IMR-90 (cell line): ENCODE data around the gene DLG4. TPM values are rescaled to one million over a fixed set of nuclear protein-coding genes. Genes with fewer than 3 reads are reported as not detected.

Experiments used
- ATAC-seq: fragments of 200-7000 bp; cut with Tn5 transposase; 2 replicates; pipeline ENCODE4 v1.9.1; 2020; ENCODE audit warnings: low read depth, mild to moderate bottlenecking, moderate library complexity
- BruUV-seq: library from RNA; stranded (reverse); fragments of 400-500 nt; replicated peaks from 2 replicates; lab custom pipeline; 2021; lab: Mats Ljungman, UMichigan
- CTCF ChIA-PET: fragments of 300-600 bp; formaldehyde crosslinking; extraction: SDS; loops from one replicate; lab custom pipeline; 2021; ENCODE audit warnings: antibody characterized with exemption; lab: Yijun Ruan, JAX
- POLR2A ChIA-PET: fragments of 300-600 bp; sonication (Branson Sonifier 250); formaldehyde crosslinking; loops from one replicate; lab custom pipeline; 2022; ENCODE audit warnings: antibody characterized with exemption; ENCODE audit not compliant: unreplicated experiment; lab: Charles Lee
- DNase-seq: peaks from one replicate; pipeline ENCODE4 v3.0.0; 2013
- H2AFZ ChIP-seq: replicated peaks from 2 replicates; pipeline ENCODE3; 2013; ENCODE audit warnings: low read length, mild to moderate bottlenecking; ENCODE audit not compliant: poor library complexity
- H2AK5ac ChIP-seq: 2 replicates; pipeline ENCODE4 v1.6.1; 2013; ENCODE audit warnings: low read depth, low read length, inconsistent platforms
- H2AK9ac ChIP-seq: replicated peaks from 2 replicates; pipeline ENCODE3; 2013; ENCODE audit warnings: mild to moderate bottlenecking, low read depth, low read length, moderate library complexity; ENCODE audit not compliant: poor library complexity
- H2BK120ac ChIP-seq: 2 replicates; pipeline ENCODE4 v1.6.1; 2013; ENCODE audit warnings: low read depth, low read length, inconsistent platforms
- H2BK15ac ChIP-seq: 3 replicates; pipeline ENCODE4 v1.6.1; 2013; ENCODE audit warnings: low read depth, low read length, inconsistent platforms
- H2BK20ac ChIP-seq: 2 replicates; pipeline ENCODE4 v1.6.1; 2013; ENCODE audit warnings: low read depth, mild to moderate bottlenecking, inconsistent platforms, low read length, moderate library complexity
- H2BK5ac ChIP-seq: 2 replicates; pipeline ENCODE4 v1.6.1; 2013; ENCODE audit warnings: mild to moderate bottlenecking, low read depth, low read length, inconsistent platforms; ENCODE audit not compliant: poor library complexity, severe bottlenecking
- H3K14ac ChIP-seq: replicated peaks from 2 replicates; pipeline ENCODE4 v1.6.1; 2013; ENCODE audit warnings: low read depth, low read length, inconsistent platforms
- H3K18ac ChIP-seq: 2 replicates; pipeline ENCODE4 v1.6.1; 2013; ENCODE audit warnings: low read depth, low read length, control low read depth
- H3K23ac ChIP-seq: 2 replicates; pipeline ENCODE4 v1.6.1; 2013; ENCODE audit warnings: low read depth, low read length, inconsistent platforms
- H3K27ac ChIP-seq: 2 replicates; pipeline ENCODE4 v1.5.1; 2013; ENCODE audit warnings: mild to moderate bottlenecking, control low read depth, low read length; ENCODE audit not compliant: insufficient read depth
- H3K27me3 ChIP-seq: 2 replicates; pipeline ENCODE4 v1.6.1; 2013; ENCODE audit warnings: low read length; ENCODE audit not compliant: control insufficient read depth, insufficient read depth
- H3K36me3 ChIP-seq: 2 replicates; pipeline ENCODE4 v1.6.1; 2013; ENCODE audit warnings: low read length, mixed read lengths; ENCODE audit not compliant: control insufficient read depth, insufficient read depth
- H3K4ac ChIP-seq: 2 replicates; pipeline ENCODE4 v1.6.1; 2013; ENCODE audit warnings: low read depth, low read length, inconsistent platforms
- H3K4me1 ChIP-seq: 2 replicates; pipeline ENCODE4 v1.6.1; 2013; ENCODE audit warnings: low read length, mixed read lengths; ENCODE audit not compliant: control insufficient read depth, insufficient read depth
- H3K4me2 ChIP-seq: 2 replicates; pipeline ENCODE4 v1.6.1; 2013; ENCODE audit warnings: low read depth, mild to moderate bottlenecking, control low read depth, low read length, moderate library complexity
- H3K4me3 ChIP-seq: 2 replicates; pipeline ENCODE4 v1.5.1; 2013; ENCODE audit warnings: low read depth, mild to moderate bottlenecking, control low read depth, low read length, moderate library complexity; ENCODE audit not compliant: insufficient read depth
- H3K56ac ChIP-seq: 2 replicates; pipeline ENCODE4 v1.6.1; 2013; ENCODE audit warnings: low read length, inconsistent platforms; ENCODE audit not compliant: insufficient read depth; ENCODE audit errors: extremely low read depth
- H3K79me1 ChIP-seq, 2 experiments: 2 replicates each; pipeline ENCODE4 v1.6.1; 2013; ENCODE audit warnings: low read length in 2 of 2, inconsistent platforms in 1 of 2, low read depth in 1 of 2
- H3K9ac ChIP-seq: 2 replicates; pipeline ENCODE4 v1.6.1; 2013; ENCODE audit warnings: low read depth, low read length, control low read depth
- H3K9me1 ChIP-seq: 2 replicates; pipeline ENCODE4 v1.6.1; 2013; ENCODE audit warnings: low read length, inconsistent platforms; ENCODE audit not compliant: insufficient read depth
- H3K9me3 ChIP-seq: 2 replicates; pipeline ENCODE4 v1.6.1; 2013; ENCODE audit warnings: low read length; ENCODE audit not compliant: control insufficient read depth, insufficient read depth
- H4K20me1 ChIP-seq: 2 replicates; pipeline ENCODE4 v1.6.1; 2013; ENCODE audit warnings: low read length, inconsistent platforms; ENCODE audit not compliant: insufficient read depth
- H4K5ac ChIP-seq: 2 replicates; pipeline ENCODE4 v1.6.1; 2013; ENCODE audit warnings: mild to moderate bottlenecking, low read depth, low read length, control low read depth
- H4K8ac ChIP-seq, 2 experiments: 2 replicates each; pipeline ENCODE4 v1.6.1; 2013; ENCODE audit warnings: low read depth in 2 of 2, low read length in 2 of 2, control low read depth in 1 of 2, inconsistent platforms in 1 of 2
- H4K91ac ChIP-seq: 2 replicates; pipeline ENCODE4 v1.6.1; 2013; ENCODE audit warnings: low read depth, low read length, inconsistent platforms; ENCODE audit not compliant: insufficient read depth
- BHLHE40 ChIP-seq: fragments of 150-350 bp; IDR thresholded peaks from 2 replicates; pipeline ENCODE4 v1.6.1; 2016; ENCODE audit warnings: mild to moderate bottlenecking, low read depth, low read length
- CEBPB ChIP-seq: IDR thresholded peaks from 2 replicates; pipeline ENCODE4 v1.6.1; 2012; ENCODE audit warnings: low read depth, low read length, improper control_type of control experiment
- CHD1 ChIP-seq: IDR thresholded peaks from 2 replicates; pipeline ENCODE4 v1.6.1; 2012; ENCODE audit warnings: low read depth, low read length, improper control_type of control experiment
- CTCF ChIP-seq: conservative IDR thresholded peaks from 2 replicates; pipeline ENCODE4 v1.5.1; 2012; ENCODE audit warnings: mild to moderate bottlenecking, low read depth, low read length, improper control_type of control experiment
- ELK1 ChIP-seq: fragments of 150-350 bp; IDR thresholded peaks from 2 replicates; pipeline ENCODE4 v1.6.1; 2016; ENCODE audit warnings: low read depth, mild to moderate bottlenecking, low read length, moderate library complexity, borderline replicate concordance
- MAZ ChIP-seq: IDR thresholded peaks from 2 replicates; pipeline ENCODE4 v1.6.1; 2012; ENCODE audit warnings: low read depth, mild to moderate bottlenecking, low read length, improper control_type of control experiment, moderate library complexity, borderline replicate concordance
- MXI1 ChIP-seq: IDR thresholded peaks from 2 replicates; pipeline ENCODE4 v1.6.1; 2012; ENCODE audit warnings: low read depth, mild to moderate bottlenecking, low read length, moderate library complexity, borderline replicate concordance
- NFE2L2 ChIP-seq: fragments of 150-350 bp; IDR thresholded peaks from 2 replicates; pipeline ENCODE4 v1.6.1; 2016; ENCODE audit warnings: low read depth, mild to moderate bottlenecking, low read length
- POLR2A ChIP-seq: IDR thresholded peaks from 2 replicates; pipeline ENCODE4 v1.6.1; 2012; ENCODE audit warnings: mild to moderate bottlenecking, low read depth, low read length
- RAD21 ChIP-seq: IDR thresholded peaks from 2 replicates; pipeline ENCODE4 v1.6.1; 2012; ENCODE audit warnings: low read length, improper control_type of control experiment
- RFX5 ChIP-seq: IDR thresholded peaks from 2 replicates; pipeline ENCODE4 v1.8.0; 2012; ENCODE audit warnings: low read depth, mild to moderate bottlenecking, low read length, moderate library complexity
- SMC3 ChIP-seq: fragments of 150-350 bp; IDR thresholded peaks from 2 replicates; pipeline ENCODE4 v1.6.1; 2016; ENCODE audit warnings: low read depth, mild to moderate bottlenecking, antibody characterized with exemption, low read length, moderate library complexity
- WGBS, 2 experiments: methylation state at CpG; one replicate each; pipeline versions ENCODE4 v1.1.5 to v1.1.7; 2013; ENCODE audit warnings: missing lambda C conversion rate in 2 of 2; ENCODE audit not compliant: insufficient read length in 1 of 2; ENCODE audit errors: extremely low coverage in 2 of 2; 5-methylcytosine and 5-hydroxymethylcytosine counted together
- dilution Hi-C: fragments of 300-500 bp; cut with HindIII; formaldehyde crosslinking; loops from one replicate; pipeline ENCODE4 v1.14.3; 2018; ENCODE audit warnings: low sequenced_read_pairs; ENCODE audit not compliant: unreplicated experiment
- in situ Hi-C: fragments of 300-500 bp; cut with MboI; formaldehyde crosslinking; loops from 3 replicates; pipeline ENCODE4 v1.14.3; 2019; ENCODE audit warnings: low sequenced_read_pairs, inconsistent platforms, mixed read lengths
- intact Hi-C: fragments of 100-400 bp; cut with micrococcal nuclease; formaldehyde crosslinking; loops from 2 replicates; pipeline ENCODE4 v1.10.0; 2022
- polyA plus RNA-seq, 3 experiments: library from polyadenylated mRNA; depleted of rRNA; stranded (reverse); fragments of >200 nt; gene quantifications; 2 replicates each; pipeline ENCODE4 v1.2.3, GENCODE V29; 2012; ENCODE audit warnings: low replicate concordance in 1 of 3
- total RNA-seq: library from RNA; depleted of rRNA; stranded (reverse); fragments of >200 nt; gene quantifications from 2 replicates; pipeline ENCODE4 v1.2.3, GENCODE V29; 2012
- TF ChIP-seq, protein P1 (sequence below): fragments of 150-350 bp; IDR thresholded peaks from 2 replicates; pipeline ENCODE4 v1.6.1; 2017; ENCODE audit warnings: mild to moderate bottlenecking, antibody characterized with exemption, low read length, low read depth

Gene DLG4
- total and polyA plus RNA-seq, 2 of the 4 experiments (the other 2 are of a cell fraction), result 8.2 to 30.5 TPM

GRCh38 chr17:7252176-7253043 is 32.8 kb upstream of the DLG4 start, which contains the start of gene ELP5:
Gene ELP5 (plus strand): TSS chr17:7252215. CDS start chr17:7252551, 336 bp downstream.
- peak within 1 kb of the TSS; percentile 88 for H3K9ac ChIP-seq
- no peaks in the 10 kb centered on the region for H3K9me3 ChIP-seq
- peak within 1 kb of the TSS; percentile 99 for H2AFZ ChIP-seq
- peak within 1 kb of the TSS; percentile 94 for H3K56ac ChIP-seq
- H2BK20ac ChIP-seq, result no peak within 1 kb of the TSS
- ChIA-PET POLR2A (no interaction called here), CTCF (no interaction called here)
- dilution Hi-C loops, result no loop called here
- peak within 1 kb of the TSS; percentile 94 for H2BK5ac ChIP-seq
- TSS peak; percentile 34 for BruUV-seq
- H3K4me2 ChIP-seq, result peak within 1 kb of the TSS; percentile 99
- peaks cover 9% of the 10 kb centered on the region; the same call in 1 of the 2 replicates for H4K20me1 ChIP-seq
- H3K18ac ChIP-seq, result peak within 1 kb of the TSS; percentile 51
- H3K4me1 ChIP-seq, result peaks cover 8% of the 10 kb centered on the region
- peak within 1 kb of the TSS; percentile 99 for H2AK9ac ChIP-seq
- H2BK15ac ChIP-seq, result peak within 1 kb of the TSS; percentile 65; the same call in 1 of the 3 replicates
- peaks cover 7 to 44% of the 10 kb centered on the region in 2 experiments; a peak in 3 of 4 replicates for H3K79me1 ChIP-seq
- H2AK5ac ChIP-seq, result peak within 1 kb of the TSS; percentile 95
- H3K9me1 ChIP-seq, result peaks cover 10% of the 10 kb centered on the region
- WGBS, 2 experiments, result 0% methylated on average over 11 of the region's 55 CpGs; no CpG with 5 or more reads in 1 of the 2 experiments
- peak within 1 kb of the TSS; percentile 93 for H3K27ac ChIP-seq
- peak within 1 kb of the TSS; percentile 91 for H4K5ac ChIP-seq
- peak within 1 kb of the TSS; percentile 91 for H3K14ac ChIP-seq
- H4K8ac ChIP-seq, result peak within 1 kb of the TSS; percentile 90 to 98
- peaks cover 15% of the 10 kb centered on the region for H3K36me3 ChIP-seq
- peak; percentile 71 for ATAC-seq
- DNase-seq, result peak; percentile 94
- peak within 1 kb of the TSS; percentile 71 for H3K4me3 ChIP-seq
- H3K27me3 ChIP-seq, result no peaks in the 10 kb centered on the region
- peak within 1 kb of the TSS; percentile 96 for H3K4ac ChIP-seq
- H4K91ac ChIP-seq, result peak within 1 kb of the TSS; percentile 93
- in situ Hi-C loops, result no loop called here
- intact Hi-C loops, result no loop called here
- TF ChIP-seq ELK1 (no peak), POLR2A (peak; percentile 88), RFX5 (no peak), RAD21 (no peak; the same call in 1 of the 2 replicates), MAZ (peak; percentile 86), MXI1 (peak; percentile 84; the same call in 1 of the 2 replicates), NFE2L2 (no peak), CEBPB (no peak), CTCF (0 out of 2 replicates have a peak, but pooled peaks have one; percentile 19), BHLHE40 (no peak), SMC3 (no peak; the same call in 1 of the 2 replicates), CHD1 (peak; percentile 80; the same call in 1 of the 2 replicates)
- TF ChIP-seq, protein P1, sequence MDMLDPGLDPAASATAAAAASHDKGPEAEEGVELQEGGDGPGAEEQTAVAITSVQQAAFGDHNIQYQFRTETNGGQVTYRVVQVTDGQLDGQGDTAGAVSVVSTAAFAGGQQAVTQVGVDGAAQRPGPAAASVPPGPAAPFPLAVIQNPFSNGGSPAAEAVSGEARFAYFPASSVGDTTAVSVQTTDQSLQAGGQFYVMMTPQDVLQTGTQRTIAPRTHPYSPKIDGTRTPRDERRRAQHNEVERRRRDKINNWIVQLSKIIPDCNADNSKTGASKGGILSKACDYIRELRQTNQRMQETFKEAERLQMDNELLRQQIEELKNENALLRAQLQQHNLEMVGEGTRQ, result 0 out of 2 replicates have a peak, but pooled peaks have one; percentile 2
- H3K23ac ChIP-seq, result peak within 1 kb of the TSS; percentile 93
- peak within 1 kb of the TSS; percentile 73 for H2BK120ac ChIP-seq
